ENCODE data around the gene AP4B1.

AP4B1 gene

GRCh38 chr1:113928941-113929749 is 24.5 kb upstream of the AP4B1 start, which contains the start of gene HIPK1:
HIPK1 (plus strand) TSS chr1:113929324.
- TF ChIP-seq CTCF (IDR thresholded peaks at IDR 0.05): no peak

- no peak for TF ChIP-seq CTCF (IDR thresholded peaks at IDR 0.05)
Observed at GRCh38 chr1:113928187-113928930, 23.8 kb upstream of the AP4B1 start.

- TF ChIP-seq CTCF (IDR thresholded peaks at IDR 0.05): no peak
Observed at GRCh38 chr1:113924473-113924872, 19.9 kb upstream of the AP4B1 start.

GRCh38 chr1:113922957-113923356 is 18.4 kb upstream of the AP4B1 start:
- no peak for TF ChIP-seq CTCF (IDR thresholded peaks at IDR 0.05)

- TF ChIP-seq CTCF (IDR thresholded peaks at IDR 0.05): no peak
Observed at GRCh38 chr1:113918243-113918642, 13.6 kb upstream of the AP4B1 start.

GRCh38 chr1:113917400-113918082 is 12.9 kb upstream of the AP4B1 start:
- no peak for TF ChIP-seq CTCF (IDR thresholded peaks at IDR 0.05)

- no peak for TF ChIP-seq CTCF (IDR thresholded peaks at IDR 0.05)
Observed at GRCh38 chr1:113916974-113917373, 12.4 kb upstream of the AP4B1 start.
